ENCODE data around the gene ALK.

Gene ALK

GRCh38 chr2:29242621-29243375, 678.6 kb downstream of the ALK start:
- no peak for TF ChIP-seq USF1 (IDR thresholded peaks at IDR 0.05)
- no peak for TF ChIP-seq ZBTB7A (IDR thresholded peaks at IDR 0.05; ENCODE audit: low read depth)
- TF ChIP-seq EP300 (IDR thresholded peaks at IDR 0.05; ENCODE audit: borderline replicate concordance): no peak
- TF ChIP-seq YY1 (IDR thresholded peaks at IDR 0.05; ENCODE audit: low read depth): no peak
- TF ChIP-seq MAX (IDR thresholded peaks at IDR 0.05): no peak
- no peak for TF ChIP-seq TAF1 (IDR thresholded peaks at IDR 0.05; ENCODE audit: low read depth)
- TF ChIP-seq NFIC (IDR thresholded peaks at IDR 0.05): no peak
- no peak for TF ChIP-seq CREB1 (IDR thresholded peaks at IDR 0.05; ENCODE audit: low read depth)
- TF ChIP-seq REST (IDR thresholded peaks at IDR 0.05; ENCODE audit: low read depth): no peak
- no peak for TF ChIP-seq FOXM1 (IDR thresholded peaks at IDR 0.05; ENCODE audit: borderline replicate concordance, low read depth)
- TF ChIP-seq RAD21 (IDR thresholded peaks at IDR 0.05; ENCODE audit: low read depth): no peak
- TF ChIP-seq EGR1 (IDR thresholded peaks at IDR 0.05): no peak
- TF ChIP-seq TCF12 (IDR thresholded peaks at IDR 0.05; ENCODE audit: low read depth): no peak
- no peak for TF ChIP-seq TEAD4 (IDR thresholded peaks at IDR 0.05)
- TF ChIP-seq CEBPB (IDR thresholded peaks at IDR 0.05): no peak

- TF ChIP-seq USF1 (IDR thresholded peaks at IDR 0.05) (no peak), CREB1 (IDR thresholded peaks at IDR 0.05; ENCODE audit: low read depth) (no peak), ZBTB7A (IDR thresholded peaks at IDR 0.05; ENCODE audit: low read depth) (no peak), YY1 (IDR thresholded peaks at IDR 0.05; ENCODE audit: low read depth) (no peak), NFIC (IDR thresholded peaks at IDR 0.05) (no peak), TCF12 (IDR thresholded peaks at IDR 0.05; ENCODE audit: low read depth) (no peak), CEBPB (IDR thresholded peaks at IDR 0.05) (no peak), MAX (IDR thresholded peaks at IDR 0.05) (no peak), EGR1 (IDR thresholded peaks at IDR 0.05) (no peak), TAF1 (IDR thresholded peaks at IDR 0.05; ENCODE audit: low read depth) (no peak), TEAD4 (IDR thresholded peaks at IDR 0.05) (no peak), FOXM1 (IDR thresholded peaks at IDR 0.05; ENCODE audit: borderline replicate concordance, low read depth) (no peak), RAD21 (IDR thresholded peaks at IDR 0.05; ENCODE audit: low read depth) (no peak), EP300 (IDR thresholded peaks at IDR 0.05; ENCODE audit: borderline replicate concordance) (no peak)
These were observed 679.3 kb downstream of the ALK start for GRCh38 chr2:29241955-29242565.

- TF ChIP-seq NFIC (IDR thresholded peaks at IDR 0.05) (no peak), TEAD4 (IDR thresholded peaks at IDR 0.05) (no peak), REST (IDR thresholded peaks at IDR 0.05; ENCODE audit: low read depth) (no peak), USF1 (IDR thresholded peaks at IDR 0.05) (no peak), FOXM1 (IDR thresholded peaks at IDR 0.05; ENCODE audit: borderline replicate concordance, low read depth) (no peak), CREB1 (IDR thresholded peaks at IDR 0.05; ENCODE audit: low read depth) (no peak), YY1 (IDR thresholded peaks at IDR 0.05; ENCODE audit: low read depth) (no peak), TCF12 (IDR thresholded peaks at IDR 0.05; ENCODE audit: low read depth) (no peak), CEBPB (IDR thresholded peaks at IDR 0.05) (no peak), EP300 (IDR thresholded peaks at IDR 0.05; ENCODE audit: borderline replicate concordance) (no peak), TAF1 (IDR thresholded peaks at IDR 0.05; ENCODE audit: low read depth) (no peak), ZBTB7A (IDR thresholded peaks at IDR 0.05; ENCODE audit: low read depth) (no peak)
These were observed 680.0 kb downstream of the ALK start for GRCh38 chr2:29241341-29241740.

- TF ChIP-seq TEAD4 (IDR thresholded peaks at IDR 0.05) (no peak), YY1 (IDR thresholded peaks at IDR 0.05; ENCODE audit: low read depth) (no peak), USF1 (IDR thresholded peaks at IDR 0.05) (no peak), REST (IDR thresholded peaks at IDR 0.05; ENCODE audit: low read depth) (no peak), EP300 (IDR thresholded peaks at IDR 0.05; ENCODE audit: borderline replicate concordance) (no peak), CREB1 (IDR thresholded peaks at IDR 0.05; ENCODE audit: low read depth) (no peak), ZBTB7A (IDR thresholded peaks at IDR 0.05; ENCODE audit: low read depth) (no peak), RAD21 (IDR thresholded peaks at IDR 0.05; ENCODE audit: low read depth) (no peak), TAF1 (IDR thresholded peaks at IDR 0.05; ENCODE audit: low read depth) (no peak), MAX (IDR thresholded peaks at IDR 0.05) (no peak)
These were observed 680.8 kb downstream of the ALK start for GRCh38 chr2:29240601-29241000.

All from Ishikawa (cell line).